CD4-positive, alpha-beta T cell treated with Interleukin-12 subunit alpha and Interleukin-12 subunit beta, for 1 hour (primary cell): ENCODE measurements around the gene RYR3.

Experiments used
- DNase-seq: peaks from one replicate; pipeline ENCODE4 v3.0.0-alpha.2; 2020

The RYR3 gene

GRCh38 chr15:33322091-33322490 is 11.3 kb downstream of the RYR3 start:
- no peak for DNase-seq

GRCh38 chr15:33324609-33325008 is 13.8 kb downstream of the RYR3 start:
- DNase-seq: no peak

GRCh38 chr15:33326908-33327307 is 16.1 kb downstream of the RYR3 start:
- no peak for DNase-seq

- DNase-seq: no peak
Measured at GRCh38 chr15:33328106-33328505, 17.3 kb downstream of the RYR3 start.

DNA sequence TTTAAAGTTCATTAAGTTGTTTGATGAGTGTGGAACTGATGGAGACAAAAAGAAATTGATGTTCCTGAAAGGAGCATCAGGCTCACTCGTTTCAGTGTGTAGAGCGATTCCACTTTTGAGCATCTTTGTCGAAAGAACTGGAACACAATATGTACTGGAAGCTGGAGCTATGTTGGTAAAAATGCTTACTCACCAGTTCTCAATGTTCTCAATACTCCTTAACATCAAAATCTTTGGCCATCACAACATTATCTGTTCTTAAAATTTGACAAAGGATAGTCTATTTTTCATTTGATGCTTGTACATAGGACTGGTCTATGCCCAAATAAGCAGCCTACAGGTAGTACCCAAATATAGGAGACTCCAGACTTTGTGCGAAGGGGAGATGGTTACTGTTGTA is 18.7 kb downstream of the RYR3 start:
- no peak for DNase-seq

DNA sequence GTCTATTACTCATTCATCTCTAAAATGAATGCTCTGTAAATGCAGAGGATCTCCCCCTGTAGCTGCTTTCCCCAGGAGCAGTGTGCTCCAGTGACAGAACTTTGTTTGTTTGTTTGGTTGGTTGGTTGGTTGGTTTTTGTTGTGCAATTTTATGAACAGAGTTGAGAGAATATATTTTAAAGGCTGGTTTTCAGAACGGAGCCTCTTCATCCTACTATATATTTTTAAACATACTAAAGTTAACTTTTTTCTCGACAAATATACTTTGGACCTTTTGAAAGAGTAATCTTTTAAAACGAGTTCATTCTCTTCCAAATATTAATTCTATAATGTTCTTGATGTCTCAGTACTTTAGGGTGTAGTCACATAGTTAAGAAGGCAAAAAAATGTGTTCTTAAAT is 20.2 kb downstream of the RYR3 start:
- no peak for DNase-seq

- DNase-seq: no peak
Measured at GRCh38 chr15:33341953-33342352, 31.2 kb downstream of the RYR3 start.

DNA sequence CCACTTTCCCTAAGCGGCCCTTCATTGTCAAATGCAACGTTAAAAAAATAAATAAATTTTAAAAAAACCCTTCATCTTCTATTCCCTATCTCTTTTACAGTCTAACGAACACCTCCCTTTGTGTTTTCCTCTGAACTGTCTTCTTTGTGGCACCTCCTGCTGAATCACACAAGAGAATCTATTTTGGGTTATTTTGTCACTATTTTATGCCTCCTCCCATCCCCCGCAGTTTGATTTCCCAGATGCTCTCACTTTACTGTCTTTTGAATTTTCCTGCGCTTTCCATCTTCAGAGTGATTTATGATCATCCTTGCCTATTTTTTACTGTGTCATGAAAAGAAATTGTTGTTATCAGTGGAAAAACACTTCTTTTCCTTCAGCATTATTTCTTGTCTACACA is 32.5 kb downstream of the RYR3 start:
- DNase-seq: no peak

DNA sequence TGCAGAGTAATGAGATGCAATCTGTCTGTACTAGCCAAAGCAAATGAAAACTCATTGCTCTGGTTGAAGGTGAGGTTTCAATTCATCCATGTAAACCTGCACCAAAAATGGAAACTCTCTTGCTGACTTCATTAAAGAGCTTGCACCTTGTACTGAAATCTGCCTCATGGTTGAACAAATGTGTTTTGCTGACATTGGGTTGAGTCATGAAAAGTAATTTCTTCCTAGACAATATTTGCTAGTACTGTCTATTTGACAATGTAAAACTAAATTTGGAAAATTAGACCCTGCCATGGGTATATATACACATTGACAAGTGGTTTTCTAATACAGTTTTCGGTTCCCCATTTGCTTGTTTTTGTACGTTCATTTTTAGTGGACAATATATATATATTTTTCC is 33.3 kb downstream of the RYR3 start:
- no peak for DNase-seq

GRCh38 chr15:33344530-33344929 is 33.8 kb downstream of the RYR3 start:
- DNase-seq: no peak

DNA sequence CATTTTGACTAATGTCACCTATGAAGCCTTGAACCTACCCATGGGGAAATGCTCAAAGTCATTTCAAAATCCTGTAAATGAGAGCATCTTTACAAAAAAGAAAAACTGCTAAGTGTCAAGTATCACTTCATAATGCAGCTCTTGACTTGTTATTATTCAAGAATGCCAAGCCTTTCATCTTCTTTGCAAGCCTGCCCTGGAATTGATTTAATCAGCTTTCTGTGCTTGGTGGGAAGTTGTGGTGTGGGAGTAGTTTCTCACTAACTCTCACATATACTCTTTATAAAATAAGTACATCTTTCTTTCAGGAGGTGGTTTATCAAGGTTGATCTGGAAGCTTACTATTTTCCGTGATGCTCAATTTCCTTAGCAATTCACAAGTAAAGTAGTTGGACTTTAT is 43.6 kb downstream of the RYR3 start:
- no peak for DNase-seq

DNA sequence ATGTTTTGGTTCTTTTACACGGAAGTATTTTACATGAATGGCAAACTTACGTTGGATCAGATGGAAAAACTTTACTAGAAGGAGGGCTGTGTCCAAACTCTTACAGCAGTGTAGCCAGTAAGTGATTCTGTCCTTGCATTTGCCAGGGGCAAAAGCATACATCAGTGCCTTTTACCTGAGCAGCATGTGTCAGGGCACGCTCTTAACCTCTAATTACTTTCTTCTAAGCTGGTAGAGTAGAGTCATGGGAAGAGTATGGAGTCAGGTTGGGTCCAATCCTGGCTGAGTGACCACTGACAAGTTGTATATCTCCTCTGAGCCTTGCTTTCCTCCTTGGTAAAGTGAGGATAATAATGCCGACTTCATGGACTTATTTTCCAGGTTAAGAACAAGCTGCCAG is 47.1 kb downstream of the RYR3 start:
- no peak for DNase-seq

- DNase-seq: no peak
Measured at GRCh38 chr15:33358306-33358705, 47.5 kb downstream of the RYR3 start.

GRCh38 chr15:33360886-33361285 is 50.1 kb downstream of the RYR3 start:
- DNase-seq: no peak

DNA sequence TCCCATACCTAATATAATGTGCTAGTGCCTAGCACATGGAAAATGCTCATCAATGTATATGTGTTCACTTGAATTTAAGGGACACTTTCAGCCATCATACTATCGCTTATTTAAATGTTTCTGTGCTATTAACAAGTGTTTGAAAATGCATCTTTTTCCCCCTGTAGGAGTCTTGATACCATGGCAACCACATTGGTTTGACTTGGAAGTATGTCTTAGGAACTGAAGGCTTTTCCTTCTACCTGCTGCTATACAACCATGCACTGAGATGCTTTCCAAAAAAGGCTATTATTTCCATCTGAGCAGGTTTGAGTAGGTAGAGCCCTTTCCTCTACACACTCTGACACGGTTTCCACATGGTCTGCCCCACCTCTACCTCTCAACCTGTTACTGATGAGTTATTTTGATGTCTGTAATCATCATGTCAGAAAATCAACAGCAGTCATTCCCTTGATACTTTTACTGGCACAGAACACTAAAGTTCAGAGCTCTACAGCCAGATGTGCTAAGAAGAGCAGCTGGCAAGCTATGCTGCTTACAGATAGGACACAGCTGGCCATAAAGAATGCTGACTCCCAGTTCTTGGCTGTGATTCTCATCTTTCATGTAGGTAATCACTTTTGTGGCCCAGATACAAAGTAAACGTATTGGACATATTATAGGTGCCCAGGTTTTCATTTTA is 59.3 kb downstream of the RYR3 start:
- no peak for DNase-seq

DNA sequence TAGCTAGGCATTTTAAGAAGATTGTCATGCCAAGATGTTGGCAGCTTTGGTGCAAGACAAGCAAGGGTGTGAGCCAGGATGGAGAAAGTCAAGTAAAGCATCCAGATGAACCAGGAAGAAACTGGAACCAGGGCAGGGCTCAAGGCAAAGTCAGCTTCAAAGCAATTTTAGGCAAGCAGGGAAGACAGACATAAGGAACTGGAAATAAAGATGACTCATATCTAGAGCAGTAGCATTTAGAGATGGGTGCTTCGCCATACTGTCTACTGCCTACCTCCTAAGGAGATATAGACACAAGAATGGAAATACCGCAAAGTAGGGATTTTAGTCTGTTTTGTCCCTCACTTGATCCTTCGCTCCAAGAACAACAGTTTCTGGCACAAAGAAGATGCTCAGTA is 59.9 kb downstream of the RYR3 start:
- no peak for DNase-seq

DNA sequence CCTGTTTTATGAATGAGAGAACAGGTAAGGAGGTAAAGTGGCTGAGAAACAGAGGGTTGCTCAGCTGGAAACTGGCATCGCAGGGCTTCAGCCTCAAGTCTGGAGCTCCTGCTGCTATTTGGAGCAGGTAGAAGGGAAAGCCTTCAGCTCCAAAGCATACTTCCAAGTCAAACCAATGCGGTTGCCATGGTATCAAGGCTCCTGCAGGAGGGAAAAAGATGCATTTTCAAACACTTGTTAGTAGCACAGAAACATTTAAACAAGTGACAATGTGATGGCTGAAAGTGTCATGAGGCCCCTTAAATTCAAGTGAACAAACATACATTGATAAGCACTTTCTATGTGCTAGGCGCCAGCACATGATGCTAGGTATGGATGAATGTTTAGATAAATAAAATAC is 60.4 kb downstream of the RYR3 start:
- no peak for DNase-seq

DNA sequence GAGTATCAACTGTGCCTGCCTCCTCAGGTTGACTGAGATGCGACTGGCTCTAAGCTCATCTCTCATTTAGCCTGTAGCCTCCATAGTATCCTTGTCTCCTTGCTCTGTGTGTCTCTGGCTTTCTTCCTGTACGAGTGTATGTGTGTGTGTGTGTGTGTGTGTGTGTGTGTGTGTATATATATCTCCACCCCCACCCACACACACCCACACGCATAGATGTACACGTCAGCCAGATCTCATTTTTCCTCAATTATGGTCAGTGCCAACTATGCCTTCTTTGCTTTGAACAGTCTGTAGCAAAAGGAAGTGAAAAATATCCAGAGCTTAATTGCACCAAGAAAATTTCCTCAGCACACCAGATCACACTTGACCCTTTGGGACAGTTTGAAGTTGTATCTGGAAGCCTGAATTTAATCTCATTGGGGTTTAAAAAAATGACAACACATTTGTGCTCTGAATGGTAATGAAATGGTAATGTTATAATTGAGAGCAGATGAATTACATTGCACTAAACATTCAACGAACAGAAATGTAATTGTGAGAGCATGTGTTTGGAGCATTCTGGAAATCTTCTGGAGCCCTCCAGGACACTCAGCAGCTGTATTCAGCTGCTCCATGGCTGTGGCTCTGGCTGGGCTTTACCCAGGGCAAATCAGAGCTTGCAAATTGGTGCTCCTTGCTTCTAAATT is 63.6 kb downstream of the RYR3 start:
- no peak for DNase-seq

DNA sequence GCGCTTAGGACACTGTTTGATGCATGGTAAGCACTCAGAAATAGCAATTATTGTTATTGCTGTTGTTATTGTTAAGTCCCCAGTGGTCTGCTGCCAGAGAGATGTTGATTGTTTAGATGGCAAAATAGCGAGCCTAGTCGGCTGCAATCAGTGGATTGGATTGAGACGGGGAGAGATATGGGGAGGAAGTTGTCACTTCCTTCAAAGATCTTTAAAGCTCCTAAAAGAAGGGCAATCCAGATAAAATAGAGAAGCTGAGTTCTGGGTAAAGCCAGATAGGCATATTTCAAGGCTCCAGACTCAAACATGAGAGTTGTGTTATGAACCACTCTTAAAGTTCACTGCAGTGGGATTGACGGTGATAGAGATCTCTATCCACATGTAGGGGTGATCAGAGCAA is 64.5 kb downstream of the RYR3 start:
- no peak for DNase-seq

DNA sequence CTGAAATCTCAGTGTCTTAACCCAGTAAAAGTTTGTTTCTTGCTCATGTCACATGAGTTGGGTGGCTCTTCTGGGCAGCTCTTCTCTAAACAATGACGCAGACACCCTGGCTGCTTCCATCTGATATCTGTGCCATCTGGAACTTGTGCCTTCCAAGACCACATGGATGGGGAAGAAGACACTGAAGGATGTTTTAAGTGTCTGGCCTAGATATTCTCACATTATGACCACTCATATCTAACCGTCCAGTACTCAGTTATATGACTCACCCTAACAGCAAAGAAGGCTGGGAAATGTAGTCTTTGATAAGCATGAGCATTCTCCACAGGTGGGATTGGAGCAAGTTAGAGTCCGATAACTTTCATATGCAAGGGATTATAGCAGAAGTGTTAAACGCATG is 66.4 kb downstream of the RYR3 start:
- no peak for DNase-seq

- DNase-seq: no peak
Measured at GRCh38 chr15:33378866-33379480, 68.2 kb downstream of the RYR3 start.

DNA sequence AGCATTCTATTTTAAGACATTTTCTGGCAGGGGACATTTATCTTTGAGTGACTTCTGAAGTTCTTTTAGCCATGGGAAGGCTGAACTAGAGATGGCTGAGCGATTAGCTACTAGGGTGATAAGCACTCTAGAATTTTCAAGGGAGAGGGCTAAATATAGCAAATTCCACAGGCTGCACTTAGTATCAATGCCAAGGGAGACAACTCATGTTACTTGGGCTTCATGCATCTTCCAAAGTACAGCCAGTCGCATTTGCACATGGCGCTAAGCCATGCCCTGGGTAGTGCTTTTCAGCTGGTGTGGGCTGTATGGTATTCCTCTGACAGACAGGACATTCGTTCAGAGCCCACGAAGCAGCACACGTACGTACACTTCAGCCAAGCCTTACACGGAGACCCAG is 69.6 kb downstream of the RYR3 start:
- DNase-seq: no peak

GRCh38 chr15:33382491-33382890 is 71.7 kb downstream of the RYR3 start:
- no peak for DNase-seq

GRCh38 chr15:33384307-33384706 is 73.5 kb downstream of the RYR3 start:
- DNase-seq: no peak

- no peak for DNase-seq
Measured at GRCh38 chr15:33392453-33392852, 81.7 kb downstream of the RYR3 start.
